Retinal pigment epithelial cell (primary cell): ENCODE results near the gene TMEM135.

ENCODE experiments used
- DNase-seq: peaks from one replicate; pipeline ENCODE4 v3.0.0-alpha.2; 2010; ENCODE audit warnings: low read depth
- H3K4me3 ChIP-seq: 2 replicates; pipeline ENCODE4 v1.5.1; 2011; ENCODE audit warnings: mild to moderate bottlenecking, low read length, control low read depth, moderate library complexity
- TF ChIP-seq, protein P1 (sequence below): conservative IDR thresholded peaks from 2 replicates; pipeline ENCODE4 v1.5.1; 2011; ENCODE audit warnings: low read depth, low read length, control low read depth, inconsistent platforms

TMEM135 gene

DNA sequence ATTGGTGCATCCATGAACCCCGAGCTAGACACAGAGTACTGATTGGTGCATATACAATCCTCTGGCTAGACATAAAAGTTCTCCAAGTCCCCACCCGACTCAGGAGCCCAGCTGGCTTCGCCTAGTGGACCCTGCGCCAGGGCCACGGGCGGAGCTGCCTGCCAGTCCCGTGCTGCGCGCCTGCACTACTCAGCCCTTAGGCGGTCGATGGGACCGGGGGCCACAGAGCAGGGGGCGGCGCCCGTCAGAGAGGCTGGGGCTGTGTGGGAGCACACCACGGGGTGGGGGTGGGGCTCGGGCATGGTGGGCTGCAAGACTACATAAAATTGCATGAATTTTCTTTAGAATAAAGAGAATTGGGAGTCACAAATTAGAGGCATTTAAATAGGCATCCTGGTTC is 248.6 kb downstream of the TMEM135 start:
- DNase-seq: no peak
- TF ChIP-seq, protein P1, sequence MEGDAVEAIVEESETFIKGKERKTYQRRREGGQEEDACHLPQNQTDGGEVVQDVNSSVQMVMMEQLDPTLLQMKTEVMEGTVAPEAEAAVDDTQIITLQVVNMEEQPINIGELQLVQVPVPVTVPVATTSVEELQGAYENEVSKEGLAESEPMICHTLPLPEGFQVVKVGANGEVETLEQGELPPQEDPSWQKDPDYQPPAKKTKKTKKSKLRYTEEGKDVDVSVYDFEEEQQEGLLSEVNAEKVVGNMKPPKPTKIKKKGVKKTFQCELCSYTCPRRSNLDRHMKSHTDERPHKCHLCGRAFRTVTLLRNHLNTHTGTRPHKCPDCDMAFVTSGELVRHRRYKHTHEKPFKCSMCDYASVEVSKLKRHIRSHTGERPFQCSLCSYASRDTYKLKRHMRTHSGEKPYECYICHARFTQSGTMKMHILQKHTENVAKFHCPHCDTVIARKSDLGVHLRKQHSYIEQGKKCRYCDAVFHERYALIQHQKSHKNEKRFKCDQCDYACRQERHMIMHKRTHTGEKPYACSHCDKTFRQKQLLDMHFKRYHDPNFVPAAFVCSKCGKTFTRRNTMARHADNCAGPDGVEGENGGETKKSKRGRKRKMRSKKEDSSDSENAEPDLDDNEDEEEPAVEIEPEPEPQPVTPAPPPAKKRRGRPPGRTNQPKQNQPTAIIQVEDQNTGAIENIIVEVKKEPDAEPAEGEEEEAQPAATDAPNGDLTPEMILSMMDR: no peak
- H3K4me3 ChIP-seq: no peak overlapping the region

DNA sequence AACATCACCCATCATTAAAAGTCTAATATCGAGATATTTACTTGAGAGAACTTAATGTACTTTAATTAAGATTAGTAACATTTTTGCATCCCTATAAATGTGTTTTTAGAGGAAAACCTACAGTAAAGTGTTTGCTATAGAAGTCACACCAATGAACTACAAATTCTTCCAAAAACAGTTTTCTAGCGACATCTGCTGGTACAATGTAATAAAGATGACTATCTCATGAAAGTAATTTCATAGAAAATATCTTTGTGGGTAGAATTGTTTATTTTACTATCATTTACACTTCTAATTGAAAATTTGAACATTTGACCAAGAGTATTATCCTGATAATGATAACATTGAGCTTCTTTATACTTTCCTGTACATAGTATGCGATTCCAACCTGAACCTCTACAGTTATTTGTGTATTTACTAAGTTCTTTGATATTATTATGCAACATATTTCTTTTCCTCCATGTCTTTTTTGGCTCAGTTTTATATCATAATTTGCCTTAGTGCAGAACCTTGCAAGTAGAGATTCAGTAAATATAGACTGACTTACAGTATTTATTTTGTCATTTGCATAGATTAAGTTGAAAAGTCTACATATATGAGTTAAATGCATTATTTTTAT is 252.7 kb downstream of the TMEM135 start:
- no peak overlapping the region for H3K4me3 ChIP-seq
- DNase-seq: no peak
- TF ChIP-seq, protein P1: peak; percentile 39

DNA sequence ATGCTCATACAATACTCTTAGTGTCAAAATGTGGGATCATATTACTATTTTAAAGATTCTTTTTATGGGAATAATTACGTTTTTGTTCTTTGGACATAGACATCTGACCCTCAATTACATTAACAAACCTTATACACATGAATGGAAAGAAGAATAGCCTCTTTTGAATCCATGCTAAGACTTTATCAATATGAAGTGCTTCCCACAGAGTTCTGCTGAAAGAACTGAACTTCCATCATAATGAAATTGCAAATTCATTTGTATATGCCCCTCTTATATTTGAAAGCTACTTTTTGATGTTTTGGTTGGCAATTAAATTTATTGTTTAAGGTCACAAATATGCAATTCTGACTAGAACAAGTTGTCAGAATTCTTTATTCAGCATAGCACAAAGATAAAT is 254.9 kb downstream of the TMEM135 start:
- no peak for DNase-seq
- no peak overlapping the region for H3K4me3 ChIP-seq
- TF ChIP-seq, protein P1: no peak

DNA sequence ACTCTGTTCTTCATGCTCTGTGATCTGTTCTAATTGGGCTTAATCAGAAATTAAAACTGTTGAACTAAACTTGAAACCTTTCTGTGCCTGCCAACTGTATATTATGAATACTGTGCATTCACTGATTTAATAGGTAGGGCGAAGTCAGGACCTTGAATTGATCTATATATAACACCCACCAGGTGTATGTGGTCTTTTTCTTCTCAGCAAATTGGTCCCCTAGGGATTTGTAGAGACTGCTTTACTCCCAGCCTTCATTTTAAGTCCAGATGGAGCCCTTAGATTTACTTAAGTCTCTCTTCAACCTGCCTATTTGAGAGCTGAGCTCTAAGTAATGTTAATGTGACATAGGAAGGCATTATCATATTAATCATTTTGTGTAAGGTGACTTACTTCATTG is 257.5 kb downstream of the TMEM135 start:
- no peak overlapping the region for H3K4me3 ChIP-seq
- no peak for DNase-seq
- TF ChIP-seq, protein P1: no peak

DNA sequence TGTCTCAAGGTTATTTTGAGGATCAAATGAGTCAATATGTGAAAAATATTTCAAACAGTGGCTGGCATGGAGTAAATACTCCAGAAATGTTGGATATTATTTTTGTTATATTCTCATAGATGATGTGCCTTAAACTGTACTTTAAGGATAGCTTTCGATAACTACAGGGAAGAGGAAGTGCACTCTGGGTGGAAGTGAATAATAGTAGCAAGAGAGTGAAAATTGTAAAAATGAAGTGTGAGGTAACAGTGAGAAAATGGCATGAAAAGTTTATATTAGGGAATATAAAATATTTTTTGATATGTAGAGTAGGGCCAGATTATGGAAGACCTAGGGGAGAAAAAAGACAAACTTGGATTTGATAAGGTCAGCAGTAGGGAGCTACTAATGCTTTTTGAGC is 258.9 kb downstream of the TMEM135 start:
- H3K4me3 ChIP-seq: no peak overlapping the region
- DNase-seq: no peak
- TF ChIP-seq, protein P1: no peak

DNA sequence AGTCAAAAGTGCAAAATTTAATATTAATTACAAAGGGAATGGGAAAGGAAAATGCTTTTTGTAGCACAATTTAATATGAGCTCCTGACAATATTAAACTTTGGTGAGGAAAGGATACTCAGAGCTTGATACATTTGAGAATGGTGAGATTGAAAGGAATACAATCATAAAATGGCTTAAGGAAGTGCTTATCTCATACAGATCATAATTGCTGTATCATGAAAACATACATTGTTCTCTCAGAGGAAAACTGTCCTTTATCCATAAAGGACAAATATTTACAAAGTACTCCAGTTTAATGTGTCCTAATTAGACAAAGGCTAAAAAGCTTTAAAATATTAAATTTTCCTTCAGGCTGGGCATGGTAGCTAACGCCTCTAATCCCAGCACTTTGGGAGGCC is 260.4 kb downstream of the TMEM135 start:
- DNase-seq: no peak
- H3K4me3 ChIP-seq: no peak overlapping the region
- TF ChIP-seq, protein P1: no peak

DNA sequence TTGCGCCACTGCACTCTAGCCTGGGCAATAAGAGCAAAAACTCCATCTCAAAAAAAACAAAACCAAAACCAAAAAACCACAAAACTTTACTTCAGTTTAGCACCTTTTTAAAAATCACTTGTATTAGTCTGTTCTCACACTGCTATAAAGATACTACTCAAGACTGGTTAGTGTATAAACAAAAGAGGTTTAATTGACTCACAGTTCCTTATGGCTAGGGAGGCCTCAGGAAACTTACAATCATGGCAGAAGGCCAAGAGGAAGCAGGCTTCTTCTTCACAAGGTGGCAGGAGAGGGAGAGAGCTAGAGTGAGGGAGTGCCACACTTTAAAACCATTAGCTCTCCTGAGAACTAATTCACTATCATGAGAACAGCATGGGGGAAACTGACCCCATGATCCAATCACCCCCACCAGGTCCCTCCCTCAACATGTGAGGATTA is 261.3 kb downstream of the TMEM135 start:
- DNase-seq: no peak
- TF ChIP-seq, protein P1: no peak
- no peak overlapping the region for H3K4me3 ChIP-seq
